OCI-LY1 (cell line): ENCODE measurements around the gene HNMT.

ENCODE experiments used
- EZH2 ChIP-seq: fragments of 200-600 bp; sonication (generic), shearing (Covaris generic); IDR thresholded peaks from 2 replicates; pipeline ENCODE4 v1.8.0; 2017; ENCODE audit warnings: borderline replicate concordance, mixed run types, mild to moderate bottlenecking, antibody characterized with exemption, low read length, moderate library complexity, mixed read lengths
- TF ChIP-seq, protein P1 (sequence below): fragments of 200-600 bp; sonication (generic), shearing (Covaris generic); IDR thresholded peaks from 2 replicates; pipeline ENCODE4 v1.5.1; 2017; ENCODE audit warnings: mild to moderate bottlenecking, antibody characterized with exemption, low read length, moderate library complexity, mixed read lengths

DNA sequence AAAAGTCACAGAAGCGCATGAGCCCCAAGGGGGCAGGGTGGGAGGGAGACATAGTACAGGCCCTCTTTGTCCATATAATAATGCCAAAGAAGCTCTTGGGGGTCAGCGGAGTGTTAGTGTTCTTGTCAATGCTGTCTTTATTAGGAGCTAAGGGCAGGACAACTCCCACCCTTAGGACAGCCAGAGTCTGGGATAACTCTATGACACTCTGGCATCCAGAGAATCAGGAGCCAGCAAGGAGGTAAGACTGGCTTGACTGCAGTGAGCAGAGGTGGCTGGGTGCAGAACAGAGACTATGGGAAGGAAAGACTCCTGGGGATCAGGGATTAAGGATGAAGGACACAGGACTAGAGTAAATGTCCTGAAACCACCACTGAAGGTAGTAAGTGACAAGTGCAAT lies 19.0 kb upstream of the HNMT start:
- TF ChIP-seq, protein P1, sequence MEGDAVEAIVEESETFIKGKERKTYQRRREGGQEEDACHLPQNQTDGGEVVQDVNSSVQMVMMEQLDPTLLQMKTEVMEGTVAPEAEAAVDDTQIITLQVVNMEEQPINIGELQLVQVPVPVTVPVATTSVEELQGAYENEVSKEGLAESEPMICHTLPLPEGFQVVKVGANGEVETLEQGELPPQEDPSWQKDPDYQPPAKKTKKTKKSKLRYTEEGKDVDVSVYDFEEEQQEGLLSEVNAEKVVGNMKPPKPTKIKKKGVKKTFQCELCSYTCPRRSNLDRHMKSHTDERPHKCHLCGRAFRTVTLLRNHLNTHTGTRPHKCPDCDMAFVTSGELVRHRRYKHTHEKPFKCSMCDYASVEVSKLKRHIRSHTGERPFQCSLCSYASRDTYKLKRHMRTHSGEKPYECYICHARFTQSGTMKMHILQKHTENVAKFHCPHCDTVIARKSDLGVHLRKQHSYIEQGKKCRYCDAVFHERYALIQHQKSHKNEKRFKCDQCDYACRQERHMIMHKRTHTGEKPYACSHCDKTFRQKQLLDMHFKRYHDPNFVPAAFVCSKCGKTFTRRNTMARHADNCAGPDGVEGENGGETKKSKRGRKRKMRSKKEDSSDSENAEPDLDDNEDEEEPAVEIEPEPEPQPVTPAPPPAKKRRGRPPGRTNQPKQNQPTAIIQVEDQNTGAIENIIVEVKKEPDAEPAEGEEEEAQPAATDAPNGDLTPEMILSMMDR = no peak
- no peak for TF ChIP-seq EZH2
